H9 (cell line): Measurements from ENCODE around the gene OLIG2. TPM values are rescaled to one million over a fixed set of nuclear protein-coding genes. Genes with fewer than 3 reads are reported as not detected.
A peak's percentile ranks its signal among the peaks of the same experiment; 100 is the strongest.

Source experiments
- DNase-seq: peaks from one replicate; pipeline ENCODE4 v3.0.0-alpha.2; 2017
- H2AFZ ChIP-seq: one replicate; pipeline ENCODE4 v1.6.1; 2013; ENCODE audit warnings: mild to moderate bottlenecking, low read length, control low read depth, moderate library complexity
- H2AK5ac ChIP-seq: 2 replicates; pipeline ENCODE4 v1.6.1; 2013; ENCODE audit warnings: low read length, control low read depth, mixed read lengths; ENCODE audit not compliant: insufficient read length
- H2BK120ac ChIP-seq: one replicate; pipeline ENCODE4 v1.6.1; 2013; ENCODE audit warnings: low read depth, mild to moderate bottlenecking, low read length, control low read depth, inconsistent platforms; ENCODE audit not compliant: poor library complexity, severe bottlenecking
- H2BK12ac ChIP-seq: 2 replicates; pipeline ENCODE4 v1.6.1; 2013; ENCODE audit warnings: low read length, control low read depth, mixed read lengths, low read depth; ENCODE audit not compliant: insufficient read length
- H2BK15ac ChIP-seq: 2 replicates; pipeline ENCODE4 v1.6.1; 2013; ENCODE audit warnings: low read depth, low read length, control low read depth
- H2BK20ac ChIP-seq: one replicate; pipeline ENCODE4 v1.6.1; 2013; ENCODE audit warnings: low read depth, mild to moderate bottlenecking, low read length, control low read depth, inconsistent platforms; ENCODE audit not compliant: poor library complexity, severe bottlenecking
- H2BK5ac ChIP-seq: 2 replicates; pipeline ENCODE4 v1.6.1; 2013; ENCODE audit warnings: low read length, control low read depth, mixed read lengths; ENCODE audit not compliant: insufficient read length
- H3K14ac ChIP-seq: 2 replicates; pipeline ENCODE4 v1.6.1; 2013; ENCODE audit warnings: low read length, control low read depth; ENCODE audit not compliant: insufficient read depth
- H3K18ac ChIP-seq: 2 replicates; pipeline ENCODE4 v1.6.1; 2013; ENCODE audit warnings: low read depth, mild to moderate bottlenecking, mixed read lengths, low read length, control low read depth; ENCODE audit not compliant: insufficient read length
- H3K23ac ChIP-seq: 2 replicates; pipeline ENCODE4 v1.6.1; 2013; ENCODE audit warnings: low read length, control low read depth, mixed read lengths, low read depth; ENCODE audit not compliant: insufficient read length
- H3K23me2 ChIP-seq: 2 replicates; pipeline ENCODE4 v1.6.1; 2013; ENCODE audit warnings: low read depth, mild to moderate bottlenecking, mixed read lengths, low read length, control low read depth; ENCODE audit not compliant: insufficient read length, poor library complexity, severe bottlenecking
- H3K27ac ChIP-seq: 2 replicates; pipeline ENCODE4 v1.5.1; 2013; ENCODE audit warnings: low read length, control low read depth, mixed read lengths, low read depth; ENCODE audit not compliant: insufficient read length
- H3K27me3 ChIP-seq: 2 replicates; pipeline ENCODE4 v1.6.1; 2013; ENCODE audit warnings: low read length, control low read depth, inconsistent platforms; ENCODE audit not compliant: insufficient read depth
- H3K4ac ChIP-seq: 2 replicates; pipeline ENCODE4 v1.6.1; 2013; ENCODE audit warnings: low read depth, mild to moderate bottlenecking, control low read depth, inconsistent platforms, low read length, moderate library complexity
- H3K4me1 ChIP-seq: 2 replicates; pipeline ENCODE4 v1.6.1; 2013; ENCODE audit warnings: low read length, control low read depth, inconsistent platforms; ENCODE audit not compliant: insufficient read depth
- H3K4me2 ChIP-seq: 2 replicates; pipeline ENCODE4 v1.6.1; 2013; ENCODE audit warnings: low read length, control low read depth, mixed read lengths; ENCODE audit not compliant: insufficient read length, insufficient read depth
- H3K56ac ChIP-seq: 2 replicates; pipeline ENCODE4 v1.6.1; 2013; ENCODE audit warnings: low read depth, mild to moderate bottlenecking, mixed read lengths, low read length, control low read depth; ENCODE audit not compliant: insufficient read length
- H3K79me1 ChIP-seq: 2 replicates; pipeline ENCODE4 v1.6.1; 2013; ENCODE audit warnings: low read depth, mild to moderate bottlenecking, moderate library complexity, low read length, control low read depth, inconsistent platforms; ENCODE audit not compliant: insufficient read depth, poor library complexity, severe bottlenecking
- H3K79me2 ChIP-seq: 2 replicates; pipeline ENCODE4 v1.6.1; 2013; ENCODE audit warnings: low read length, control low read depth, inconsistent platforms; ENCODE audit not compliant: insufficient read depth
- H3K9ac ChIP-seq: 2 replicates; pipeline ENCODE4 v1.6.1; 2013; ENCODE audit warnings: low read length, control low read depth, mixed read lengths; ENCODE audit not compliant: insufficient read length; ENCODE audit errors: extremely low read depth
- H3K9me3 ChIP-seq: one replicate; pipeline ENCODE4 v1.6.1; 2013; ENCODE audit warnings: low read depth, low read length, inconsistent platforms; ENCODE audit not compliant: control insufficient read depth
- H3T11ph ChIP-seq: one replicate; pipeline ENCODE4 v1.6.1; 2013; ENCODE audit warnings: mild to moderate bottlenecking, low read length, control low read depth, inconsistent platforms
- H4K20me1 ChIP-seq: one replicate; pipeline ENCODE4 v1.6.1; 2013; ENCODE audit not compliant: control insufficient read depth, insufficient read length, insufficient read depth
- H4K5ac ChIP-seq: 2 replicates; pipeline ENCODE4 v1.6.1; 2013; ENCODE audit warnings: low read depth, mild to moderate bottlenecking, mixed read lengths, low read length, control low read depth; ENCODE audit not compliant: insufficient read length
- H4K8ac ChIP-seq: replicated peaks from 2 replicates; pipeline ENCODE4 v1.6.1; 2013; ENCODE audit warnings: low read length, control low read depth, mixed read lengths, low read depth; ENCODE audit not compliant: insufficient read length
- H4K91ac ChIP-seq: 2 replicates; pipeline ENCODE4 v1.6.1; 2013; ENCODE audit warnings: low read depth, mild to moderate bottlenecking, moderate library complexity, mixed read lengths, low read length, control low read depth; ENCODE audit not compliant: insufficient read length
- H3K27ac Mint-ChIP-seq, 3 experiments: 2 replicates in 2 of 3; 3 replicates in 1 of 3; pipeline ENCODE4 v1.8.0; 2020 to 2021; ENCODE audit warnings: mixed read lengths in 3 of 3, mild to moderate bottlenecking in 1 of 3, moderate library complexity in 1 of 3
- H3K27me3 Mint-ChIP-seq: 2 replicates; pipeline ENCODE4 v1.8.0; 2021; ENCODE audit warnings: low read depth, mild to moderate bottlenecking, moderate library complexity, mixed read lengths
- H3K36me3 Mint-ChIP-seq, 3 experiments: 2 replicates in 2 of 3; 3 replicates in 1 of 3; pipeline ENCODE4 v1.8.0; 2020 to 2021; ENCODE audit warnings: low read depth in 3 of 3, mixed read lengths in 3 of 3; ENCODE audit not compliant: insufficient read depth in 1 of 3
- H3K4me1 Mint-ChIP-seq, 2 experiments: 2 replicates each; pipeline ENCODE4 v1.8.0; 2020; ENCODE audit warnings: mixed read lengths in 2 of 2
- H3K4me3 Mint-ChIP-seq, 2 experiments: 2 replicates in 1 of 2; 3 replicates in 1 of 2; pipeline ENCODE4 v1.8.0; 2020 to 2021; ENCODE audit warnings: mild to moderate bottlenecking in 2 of 2, mixed read lengths in 2 of 2, moderate library complexity in 1 of 2
- H3K9me3 Mint-ChIP-seq, 2 experiments: 2 replicates in 1 of 2; 3 replicates in 1 of 2; pipeline ENCODE4 v1.8.0; 2020; ENCODE audit warnings: mild to moderate bottlenecking in 2 of 2, mixed read lengths in 2 of 2, moderate library complexity in 1 of 2
- CTCF ChIP-seq: fragments of 200-600 bp; sonication (generic); conservative IDR thresholded peaks from 3 replicates; pipeline ENCODE4 v1.8.0; 2021; ENCODE audit warnings: antibody characterized with exemption, mild to moderate bottlenecking
- whole genome bisulfite sequencing: extraction: QIAGEN DNeasy Blood & Tissue Kit; methylation state at CpG from one replicate; pipeline ENCODE4 v1.1.7; 2013; ENCODE audit warnings: missing lambda C conversion rate, low lambda C conversion rate, mixed read lengths; ENCODE audit not compliant: insufficient read length; ENCODE audit errors: extremely low coverage; 5-methylcytosine and 5-hydroxymethylcytosine counted together
- long read RNA-seq: library from polyadenylated mRNA; unstranded; transcript quantifications from one replicate; pipeline ENCODE4 v2.0.0, GENCODE V29; 2020
- total RNA-seq: library from RNA; stranded (reverse); gene quantifications from 2 replicates; pipeline ENCODE4 v1.2.1, GENCODE V29; 2021

Gene OLIG2
- 1.4 and 2.0 TPM in 2 replicates for total RNA-seq
- long read RNA-seq: 0 reads

- no peak within 1 kb of the TSS for H2AK5ac ChIP-seq
- H3K79me2 ChIP-seq: no peaks in the 10 kb centered on the region
- H3K23ac ChIP-seq: no peak within 1 kb of the TSS
- no peak within 1 kb of the TSS for H3K9ac ChIP-seq
- H3K79me1 ChIP-seq: no peaks in the 10 kb centered on the region
- no peaks in the 10 kb centered on the region for H3K9me3 ChIP-seq
- no peak within 1 kb of the TSS for H4K8ac ChIP-seq
- peaks cover 97% of the 10 kb centered on the region for H3K27me3 Mint-ChIP-seq
- no peak for TF ChIP-seq CTCF
- no peak within 1 kb of the TSS for H4K5ac ChIP-seq
- H3K4me1 Mint-ChIP-seq: peaks cover 27 to 59% of the 10 kb centered on the region in 2 experiments
- no peak within 1 kb of the TSS for H2BK5ac ChIP-seq
- H3K36me3 Mint-ChIP-seq: no peaks in the 10 kb centered on the region
- no peak within 1 kb of the TSS for H2BK12ac ChIP-seq
- H3T11ph ChIP-seq: no peak within 1 kb of the TSS
- H3K4me2 ChIP-seq: peak within 1 kb of the TSS; percentile 65
- peak; percentile 96 for DNase-seq
- H2BK120ac ChIP-seq: no peak within 1 kb of the TSS
- H2BK20ac ChIP-seq: no peak within 1 kb of the TSS
- WGBS: no CpG with 5 or more reads among the region's 59 CpGs
- no peak within 1 kb of the TSS for H3K27ac ChIP-seq
- H3K23me2 ChIP-seq: peaks cover 16% of the 10 kb centered on the region
- H3K14ac ChIP-seq: peak within 1 kb of the TSS; percentile 74; the same call in 1 of the 2 replicates
- no peak within 1 kb of the TSS; a peak in 2 of 7 replicates for H3K27ac Mint-ChIP-seq
- H2BK15ac ChIP-seq: no peak within 1 kb of the TSS
- H3K18ac ChIP-seq: no peak within 1 kb of the TSS
- peak within 1 kb of the TSS; percentile 72 to 86 for H3K4me3 Mint-ChIP-seq
- no peaks in the 10 kb centered on the region; a peak in 1 of 5 replicates for H3K9me3 Mint-ChIP-seq
- no peak within 1 kb of the TSS for H3K56ac ChIP-seq
- no peak within 1 kb of the TSS for H4K91ac ChIP-seq
- H2AFZ ChIP-seq: no peak within 1 kb of the TSS
- H4K20me1 ChIP-seq: no peaks in the 10 kb centered on the region
- H3K4ac ChIP-seq: no peak within 1 kb of the TSS
- no peaks in the 10 kb centered on the region; the same call in 1 of the 2 replicates for H3K4me1 ChIP-seq
- H3K27me3 ChIP-seq: peaks cover 92% of the 10 kb centered on the region
Measured at GRCh38 chr21:33025489-33026442, at the start of gene OLIG2. Gene OLIG2, plus strand, starts transcription at chr21:33025935. Its CDS starts 928 bp downstream, at chr21:33026863.
